ENCODE data around the gene KIF1A. TPM values are rescaled to one million over a fixed set of nuclear protein-coding genes. Genes with fewer than 3 reads are reported as not detected.
A peak's percentile ranks its signal among the peaks of the same experiment; 100 is the strongest.

KIF1A gene
- total and polyA plus RNA-seq, 4 experiments from 2014 or later, result not detected

DNA sequence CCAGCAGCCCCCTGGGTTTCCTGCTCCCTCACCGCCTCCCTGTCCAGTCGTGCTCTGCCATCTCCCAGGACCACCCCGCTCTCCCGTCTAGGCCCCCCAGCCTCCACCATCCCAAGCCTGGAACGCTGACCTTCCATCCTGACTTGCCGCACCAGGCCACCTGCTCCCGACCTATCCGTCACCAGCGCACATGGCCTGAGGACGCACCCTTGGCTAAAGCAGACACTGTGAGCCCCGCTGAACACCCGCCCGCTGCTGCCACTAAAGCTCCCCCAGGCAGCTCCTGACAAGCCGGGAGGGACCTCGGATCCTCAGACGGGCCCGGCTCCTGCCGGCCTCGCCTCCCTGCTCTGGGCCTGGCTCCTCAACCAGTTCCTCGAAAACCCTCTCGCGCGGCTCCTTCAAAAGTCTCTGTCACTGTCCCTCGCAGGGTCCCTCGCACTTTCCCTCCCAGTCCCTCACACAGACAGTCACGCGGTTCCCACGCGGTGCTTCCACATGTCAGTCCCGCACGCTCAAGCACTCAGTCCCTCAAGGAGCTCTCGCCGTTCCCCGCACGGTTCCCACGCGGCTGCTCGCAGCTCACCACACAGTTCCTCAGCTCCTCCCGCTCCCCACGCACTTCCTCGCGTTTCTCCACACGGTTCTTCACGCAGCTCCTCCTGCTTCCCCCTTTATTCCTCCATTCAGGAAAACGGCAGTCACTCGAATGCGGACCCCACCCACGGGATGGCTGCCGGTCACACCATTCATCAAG is 42.4 kb downstream of the KIF1A start:
- H3K9me3 Mint-ChIP-seq, result no peaks in the 10 kb centered on the region
- Histone ChIP-seq H3K4me3 (ENCODE audit: low read length in 2 of 2) (no peak overlapping the region), H3K9me3 (ENCODE audit: control insufficient read depth in 1 of 2, low read length in 2 of 2) (no peaks in the 10 kb centered on the region), H3K4me1 (ENCODE audit: insufficient read depth, low read length) (no peaks in the 10 kb centered on the region), H3K27me3 (ENCODE audit: insufficient read depth, low read length) (no peaks in the 10 kb centered on the region), H3K27ac (ENCODE audit: low read depth, low read length) (no peak overlapping the region), H3K36me3 (ENCODE audit: insufficient read depth, low read length) (no peaks in the 10 kb centered on the region)
- intact Hi-C loops (cut with micrococcal nuclease), result no loop called here
- H3K4me3 Mint-ChIP-seq, result no peak overlapping the region
- peak overlapping the region in 1 of 7 donors; percentile 41 for H3K27ac Mint-ChIP-seq
- H3K4me1 Mint-ChIP-seq, result no peaks in the 10 kb centered on the region
- H3K36me3 Mint-ChIP-seq, result no peaks in the 10 kb centered on the region
- H3K27me3 Mint-ChIP-seq, result no peaks in the 10 kb centered on the region
- no peak for DNase-seq
- ChIA-PET POLR2A (ENCODE audit: partially characterized antibody) (no interaction called here), CTCF (ENCODE audit: partially characterized antibody) (no interaction called here)

DNA sequence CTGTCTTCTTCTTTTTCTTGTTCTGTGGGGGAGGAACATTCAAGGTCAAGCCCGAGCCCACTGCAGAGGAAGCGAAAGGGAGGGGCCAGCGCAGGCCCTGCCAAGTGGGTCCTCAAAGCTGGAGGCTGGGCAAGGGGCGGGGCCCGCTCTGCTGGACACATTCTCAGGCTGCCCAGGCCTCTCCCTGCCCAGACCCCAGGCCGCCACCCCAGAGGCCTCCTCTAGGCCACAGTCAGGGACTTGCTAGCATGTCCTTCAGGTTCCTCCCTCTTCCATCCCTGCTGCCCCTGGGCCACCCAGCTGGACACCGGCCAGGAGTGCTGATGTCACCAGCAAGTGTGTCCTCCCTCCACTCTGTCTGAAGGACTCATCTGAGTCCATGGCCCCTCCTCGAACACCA is 44.1 kb downstream of the KIF1A start:
- Histone ChIP-seq H3K4me1 (ENCODE audit: insufficient read depth, low read length) (no peaks in the 10 kb centered on the region), H3K27ac (ENCODE audit: low read depth, low read length) (no peak overlapping the region), H3K36me3 (ENCODE audit: insufficient read depth, low read length) (no peaks in the 10 kb centered on the region), H3K4me3 (ENCODE audit: low read length in 2 of 2) (no peak overlapping the region), H3K27me3 (ENCODE audit: insufficient read depth, low read length) (no peaks in the 10 kb centered on the region), H3K9me3 (ENCODE audit: control insufficient read depth in 1 of 2, low read length in 2 of 2) (no peaks in the 10 kb centered on the region)
- no peak overlapping the region for H3K27ac Mint-ChIP-seq
- no peak overlapping the region for H3K4me3 Mint-ChIP-seq
- no peaks in the 10 kb centered on the region for H3K9me3 Mint-ChIP-seq
- H3K36me3 Mint-ChIP-seq, result no peaks in the 10 kb centered on the region
- no peak for DNase-seq
- intact Hi-C loops (cut with micrococcal nuclease), result no loop called here
- ChIA-PET POLR2A (ENCODE audit: partially characterized antibody) (no interaction called here), CTCF (ENCODE audit: partially characterized antibody) (no interaction called here)
- H3K27me3 Mint-ChIP-seq, result no peaks in the 10 kb centered on the region
- no peaks in the 10 kb centered on the region for H3K4me1 Mint-ChIP-seq

DNA sequence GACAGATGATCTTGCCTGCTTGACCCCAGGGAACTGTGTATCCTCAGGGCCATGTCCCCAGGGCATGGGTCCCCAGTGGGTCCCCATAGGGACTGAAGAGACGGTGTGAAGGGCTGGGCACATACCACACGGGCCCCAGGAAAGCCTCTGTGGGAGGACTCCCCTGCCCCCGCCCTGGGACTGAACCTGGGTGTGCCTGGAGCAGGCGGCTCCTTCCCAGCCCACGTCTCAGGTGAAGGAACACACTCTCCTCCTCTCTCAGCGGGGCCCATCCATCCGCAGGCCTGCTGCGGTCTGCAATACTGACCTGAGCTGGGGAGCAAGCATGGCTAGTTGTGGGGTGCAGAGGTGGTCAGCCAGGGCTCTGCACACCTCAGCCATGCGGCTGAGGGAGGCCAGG is 45.2 kb downstream of the KIF1A start:
- ChIA-PET POLR2A (ENCODE audit: partially characterized antibody) (no interaction called here), CTCF (ENCODE audit: partially characterized antibody) (no interaction called here)
- intact Hi-C loops (cut with micrococcal nuclease), result no loop called here
- Mint-ChIP-seq H3K9me3 (no peaks in the 10 kb centered on the region), H3K4me3 (no peak overlapping the region), H3K27me3 (no peaks in the 10 kb centered on the region), H3K4me1 (no peaks in the 10 kb centered on the region), H3K36me3 (no peaks in the 10 kb centered on the region), H3K27ac (no peak overlapping the region)
- H3K4me3 ChIP-seq (ENCODE audit: low read length in 2 of 2), result no peak overlapping the region
- H3K27me3 ChIP-seq (ENCODE audit: insufficient read depth, low read length), result no peaks in the 10 kb centered on the region
- H3K36me3 ChIP-seq (ENCODE audit: insufficient read depth, low read length), result no peaks in the 10 kb centered on the region
- H3K9me3 ChIP-seq (ENCODE audit: control insufficient read depth in 1 of 2, low read length in 2 of 2), result no peaks in the 10 kb centered on the region
- no peaks in the 10 kb centered on the region for H3K4me1 ChIP-seq (ENCODE audit: insufficient read depth, low read length)
- H3K27ac ChIP-seq (ENCODE audit: low read depth, low read length), result no peak overlapping the region
- no peak for DNase-seq

DNA sequence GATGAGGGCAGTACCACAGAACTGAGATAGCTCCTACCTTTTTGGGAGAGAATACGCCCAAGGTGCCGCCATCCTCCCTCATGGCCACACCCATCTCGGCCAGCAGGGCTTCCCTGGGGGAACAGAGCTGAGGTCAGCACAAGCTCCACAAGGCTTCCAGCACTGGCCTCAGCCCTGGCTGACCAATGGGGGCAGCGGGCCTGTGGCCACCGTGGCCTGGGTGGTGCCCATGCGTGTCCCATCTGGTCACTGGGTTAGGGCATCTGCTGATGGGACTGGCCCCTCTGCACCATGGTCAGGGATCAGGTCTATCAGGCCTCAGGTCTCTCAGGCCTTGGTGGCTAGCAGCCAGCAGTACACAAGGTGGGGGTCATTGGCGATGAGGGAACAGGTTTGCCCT is 50.9 kb downstream of the KIF1A start:
- H3K27ac Mint-ChIP-seq, result no peak overlapping the region
- Histone ChIP-seq H3K4me1 (ENCODE audit: insufficient read depth, low read length) (no peaks in the 10 kb centered on the region), H3K36me3 (ENCODE audit: insufficient read depth, low read length) (no peaks in the 10 kb centered on the region), H3K4me3 (ENCODE audit: low read length in 2 of 2) (no peak overlapping the region), H3K9me3 (ENCODE audit: control insufficient read depth in 1 of 2, low read length in 2 of 2) (no peaks in the 10 kb centered on the region), H3K27me3 (ENCODE audit: insufficient read depth, low read length) (no peaks in the 10 kb centered on the region), H3K27ac (ENCODE audit: low read depth, low read length) (no peak overlapping the region)
- DNase-seq, result no peak
- intact Hi-C loops (cut with micrococcal nuclease), result no loop called here
- POLR2A ChIA-PET (ENCODE audit: partially characterized antibody), result no interaction called here
- H3K36me3 Mint-ChIP-seq, result no peaks in the 10 kb centered on the region
- no peaks in the 10 kb centered on the region for H3K9me3 Mint-ChIP-seq
- H3K27me3 Mint-ChIP-seq, result no peaks in the 10 kb centered on the region
- no peaks in the 10 kb centered on the region for H3K4me1 Mint-ChIP-seq
- no peak overlapping the region for H3K4me3 Mint-ChIP-seq
- CTCF ChIA-PET (ENCODE audit: partially characterized antibody), result no interaction called here

DNA sequence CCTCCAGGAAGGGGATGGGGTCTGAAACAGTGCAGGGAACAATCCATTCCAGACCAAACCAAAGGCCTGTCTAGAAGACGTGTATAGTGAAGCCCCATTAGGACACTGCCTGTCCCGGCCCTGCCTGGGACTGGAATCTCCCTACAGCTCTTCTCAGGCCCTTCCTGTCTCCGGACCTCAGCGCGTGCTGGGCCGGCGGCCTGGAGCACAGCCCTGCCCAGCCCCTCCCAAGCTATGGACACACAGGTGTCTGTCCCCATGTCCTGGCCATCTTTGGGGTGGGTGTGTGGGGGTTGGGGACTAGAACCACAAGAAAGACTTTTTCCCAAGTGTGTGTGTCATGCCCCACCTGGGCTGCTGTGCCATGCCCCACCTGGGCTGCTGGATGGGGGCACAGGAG is 51.8 kb downstream of the KIF1A start:
- ChIA-PET POLR2A (ENCODE audit: partially characterized antibody) (no interaction called here), CTCF (ENCODE audit: partially characterized antibody) (no interaction called here)
- intact Hi-C loops (cut with micrococcal nuclease), result no loop called here
- H3K27me3 Mint-ChIP-seq, result no peaks in the 10 kb centered on the region
- Histone ChIP-seq H3K27ac (ENCODE audit: low read depth, low read length) (no peak overlapping the region), H3K4me1 (ENCODE audit: insufficient read depth, low read length) (no peaks in the 10 kb centered on the region), H3K36me3 (ENCODE audit: insufficient read depth, low read length) (no peaks in the 10 kb centered on the region), H3K9me3 (ENCODE audit: control insufficient read depth in 1 of 2, low read length in 2 of 2) (no peaks in the 10 kb centered on the region), H3K4me3 (ENCODE audit: low read length in 2 of 2) (no peak overlapping the region), H3K27me3 (ENCODE audit: insufficient read depth, low read length) (no peaks in the 10 kb centered on the region)
- no peaks in the 10 kb centered on the region for H3K9me3 Mint-ChIP-seq
- H3K4me3 Mint-ChIP-seq, result no peak overlapping the region
- no peak for DNase-seq
- H3K4me1 Mint-ChIP-seq, result no peaks in the 10 kb centered on the region
- no peak overlapping the region for H3K27ac Mint-ChIP-seq
- no peaks in the 10 kb centered on the region for H3K36me3 Mint-ChIP-seq

DNA sequence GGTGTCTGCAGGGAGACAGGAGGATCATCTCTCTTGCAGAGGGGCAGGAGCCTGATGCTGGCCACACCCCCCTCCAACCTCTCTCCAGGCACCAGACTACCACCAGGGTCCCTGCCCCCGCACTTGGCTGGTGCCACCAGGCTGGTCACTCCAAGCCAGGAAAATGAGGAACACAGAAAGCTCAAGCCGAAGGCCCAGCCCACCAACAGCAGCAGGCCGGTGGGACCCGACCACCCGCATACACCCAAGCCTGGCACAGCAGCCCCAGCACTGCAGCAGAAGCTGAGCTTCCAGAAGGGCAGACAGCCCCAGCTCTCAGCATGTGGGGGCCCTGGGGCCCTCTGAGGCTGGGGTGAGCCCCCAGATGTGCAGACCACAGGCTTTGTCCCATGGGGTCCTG is 52.7 kb downstream of the KIF1A start:
- ChIA-PET POLR2A (ENCODE audit: partially characterized antibody) (no interaction called here), CTCF (ENCODE audit: partially characterized antibody) (no interaction called here)
- no peak overlapping the region for H3K27ac Mint-ChIP-seq
- H3K4me3 ChIP-seq (ENCODE audit: low read length in 2 of 2), result no peak overlapping the region
- intact Hi-C loops (cut with micrococcal nuclease), result no loop called here
- H3K9me3 Mint-ChIP-seq, result no peaks in the 10 kb centered on the region
- no peak overlapping the region for H3K4me3 Mint-ChIP-seq
- H3K36me3 ChIP-seq (ENCODE audit: insufficient read depth, low read length), result no peaks in the 10 kb centered on the region
- H3K4me1 Mint-ChIP-seq, result no peaks in the 10 kb centered on the region
- no peaks in the 10 kb centered on the region for H3K27me3 ChIP-seq (ENCODE audit: insufficient read depth, low read length)
- DNase-seq, result no peak
- no peaks in the 10 kb centered on the region for H3K36me3 Mint-ChIP-seq
- no peak overlapping the region for H3K27ac ChIP-seq (ENCODE audit: low read depth, low read length)
- H3K9me3 ChIP-seq (ENCODE audit: control insufficient read depth in 1 of 2, low read length in 2 of 2), result no peaks in the 10 kb centered on the region
- H3K4me1 ChIP-seq (ENCODE audit: insufficient read depth, low read length), result no peaks in the 10 kb centered on the region
- H3K27me3 Mint-ChIP-seq, result no peaks in the 10 kb centered on the region

DNA sequence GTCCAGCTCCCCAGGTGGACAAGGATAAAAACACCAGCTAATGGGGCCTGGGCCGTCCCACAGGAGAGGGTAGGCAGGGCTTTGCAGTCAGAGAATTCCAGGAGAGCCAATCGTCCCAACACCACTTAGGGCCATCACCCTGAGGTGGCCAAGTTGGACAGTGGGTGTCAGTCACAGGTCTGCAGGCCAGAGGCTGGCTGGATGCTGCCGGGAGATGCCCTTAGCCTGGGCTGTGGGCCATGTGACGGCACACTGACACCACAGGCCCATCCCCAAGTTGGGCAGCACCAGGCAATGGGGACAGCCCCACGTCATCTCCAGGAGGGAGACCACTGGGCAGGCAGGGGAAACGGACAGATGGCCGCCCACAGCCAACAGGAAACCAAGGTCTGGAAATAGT is 53.9 kb downstream of the KIF1A start:
- H3K36me3 Mint-ChIP-seq, result no peaks in the 10 kb centered on the region
- H3K9me3 Mint-ChIP-seq, result no peaks in the 10 kb centered on the region
- no peak for DNase-seq
- H3K4me1 ChIP-seq (ENCODE audit: insufficient read depth, low read length), result no peaks in the 10 kb centered on the region
- intact Hi-C loops (cut with micrococcal nuclease), result no loop called here
- H3K36me3 ChIP-seq (ENCODE audit: insufficient read depth, low read length), result no peaks in the 10 kb centered on the region
- CTCF ChIA-PET (ENCODE audit: partially characterized antibody), result no interaction called here
- H3K27me3 ChIP-seq (ENCODE audit: insufficient read depth, low read length), result no peaks in the 10 kb centered on the region
- no peak overlapping the region for H3K4me3 ChIP-seq (ENCODE audit: low read length in 2 of 2)
- POLR2A ChIA-PET (ENCODE audit: partially characterized antibody), result no interaction called here
- H3K9me3 ChIP-seq (ENCODE audit: control insufficient read depth in 1 of 2, low read length in 2 of 2), result no peaks in the 10 kb centered on the region
- H3K4me3 Mint-ChIP-seq, result no peak overlapping the region
- no peak overlapping the region for H3K27ac Mint-ChIP-seq
- H3K27ac ChIP-seq (ENCODE audit: low read depth, low read length), result no peak overlapping the region
- H3K27me3 Mint-ChIP-seq, result no peaks in the 10 kb centered on the region
- no peaks in the 10 kb centered on the region for H3K4me1 Mint-ChIP-seq

DNA sequence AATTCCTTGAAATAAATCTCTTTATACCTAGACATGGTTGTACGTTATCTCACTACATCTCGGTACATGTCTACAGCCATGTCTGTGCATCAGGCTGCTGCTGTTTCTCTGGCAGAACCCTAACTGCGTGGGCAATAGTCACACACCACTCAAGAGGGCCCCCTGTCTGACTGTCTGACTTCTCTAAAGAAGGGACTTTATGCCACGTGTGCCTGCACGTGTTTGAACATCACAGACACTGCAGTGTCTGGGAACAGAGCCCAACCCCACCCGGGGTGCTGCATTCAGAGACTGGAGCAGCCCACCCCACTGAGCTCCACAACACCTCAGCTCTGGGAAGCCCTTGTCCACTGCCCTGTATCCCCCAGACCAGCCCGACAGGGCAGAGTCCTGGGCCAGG is 55.0 kb downstream of the KIF1A start:
- DNase-seq, result no peak
- H3K27me3 ChIP-seq (ENCODE audit: insufficient read depth, low read length), result no peaks in the 10 kb centered on the region
- no peaks in the 10 kb centered on the region for H3K36me3 ChIP-seq (ENCODE audit: insufficient read depth, low read length)
- ChIA-PET POLR2A (ENCODE audit: partially characterized antibody) (no interaction called here), CTCF (ENCODE audit: partially characterized antibody) (no interaction called here)
- no peaks in the 10 kb centered on the region for H3K27me3 Mint-ChIP-seq
- H3K4me3 Mint-ChIP-seq, result no peak overlapping the region
- H3K9me3 ChIP-seq (ENCODE audit: control insufficient read depth in 1 of 2, low read length in 2 of 2), result no peaks in the 10 kb centered on the region
- H3K4me1 ChIP-seq (ENCODE audit: insufficient read depth, low read length), result no peaks in the 10 kb centered on the region
- no peak overlapping the region for H3K27ac ChIP-seq (ENCODE audit: low read depth, low read length)
- H3K36me3 Mint-ChIP-seq, result no peaks in the 10 kb centered on the region
- no peaks in the 10 kb centered on the region for H3K9me3 Mint-ChIP-seq
- peak overlapping the region in 1 of 7 donors; percentile 6 for H3K27ac Mint-ChIP-seq
- H3K4me3 ChIP-seq (ENCODE audit: low read length in 2 of 2), result no peak overlapping the region
- intact Hi-C loops (cut with micrococcal nuclease), result no loop called here
- H3K4me1 Mint-ChIP-seq, result no peaks in the 10 kb centered on the region
